GM23338 (cell line): ENCODE measurements around the gene DMWD. TPM values are rescaled to one million over a fixed set of nuclear protein-coding genes. Genes with fewer than 3 reads are reported as not detected.
A peak's percentile ranks its signal among the peaks of the same experiment; 100 is the strongest.

Experiments used
- ATAC-seq: fragments of 200-7000 bp; cut with Tn5 transposase; 3 replicates; pipeline ENCODE4 v1.9.1; 2020
- DNase-seq: peaks from one replicate; pipeline ENCODE4 v3.0.0-alpha.2; 2015; ENCODE audit warnings: low spot score
- H2AFZ ChIP-seq: fragments of 200-600 bp; sonication (generic); 2 replicates; pipeline ENCODE4 v1.8.0; 2016; ENCODE audit warnings: antibody characterized with exemption, mild to moderate bottlenecking, moderate library complexity
- H3F3A ChIP-seq: fragments of 200-600 bp; sonication (generic); replicated peaks from 2 replicates; pipeline ENCODE4 v1.8.0; 2017; ENCODE audit warnings: antibody characterized with exemption, mixed run types, low read depth
- H3K27ac ChIP-seq: fragments of 200-600 bp; sonication (generic); 2 replicates; pipeline ENCODE4 v1.6.1; 2016; ENCODE audit warnings: low read depth
- H3K27me3 ChIP-seq: fragments of 200-600 bp; sonication (generic); 2 replicates; pipeline ENCODE4 v1.8.0; 2016; ENCODE audit warnings: mild to moderate bottlenecking, mixed run types, moderate library complexity; ENCODE audit not compliant: insufficient read depth
- H3K36me3 ChIP-seq: fragments of 200-600 bp; sonication (generic); 2 replicates; pipeline ENCODE4 v1.8.0; 2016; ENCODE audit warnings: mild to moderate bottlenecking; ENCODE audit not compliant: insufficient read depth
- H3K4me1 ChIP-seq: fragments of 200-600 bp; sonication (generic); 2 replicates; pipeline ENCODE4 v1.8.0; 2016; ENCODE audit warnings: mild to moderate bottlenecking, moderate library complexity; ENCODE audit not compliant: insufficient read depth
- H3K4me2 ChIP-seq: fragments of 200-600 bp; sonication (generic); 2 replicates; pipeline ENCODE4 v1.7.1; 2017; ENCODE audit warnings: mixed run types
- H3K4me3 ChIP-seq: fragments of 200-600 bp; sonication (generic); 2 replicates; pipeline ENCODE4 v1.6.1; 2016; ENCODE audit warnings: mixed run types
- H3K79me2 ChIP-seq: fragments of 200-600 bp; sonication (generic); replicated peaks from 2 replicates; pipeline ENCODE4 v1.8.0; 2017; ENCODE audit warnings: mild to moderate bottlenecking; ENCODE audit not compliant: insufficient read depth
- H3K9me2 ChIP-seq: fragments of 200-600 bp; sonication (generic); 2 replicates; pipeline ENCODE4 v1.8.0; 2017; ENCODE audit not compliant: insufficient read depth
- H4K20me1 ChIP-seq: fragments of 200-600 bp; sonication (generic); replicated peaks from 2 replicates; pipeline ENCODE4 v1.8.0; 2017; ENCODE audit warnings: mild to moderate bottlenecking; ENCODE audit not compliant: insufficient read depth
- H3K27ac Mint-ChIP-seq: 2 replicates; pipeline ENCODE4 v1.8.0; 2020; ENCODE audit warnings: inconsistent platforms, mild to moderate bottlenecking, moderate library complexity, mixed read lengths
- H3K27me3 Mint-ChIP-seq: 3 replicates; pipeline ENCODE4 v1.8.0; 2022; ENCODE audit warnings: low read depth, mild to moderate bottlenecking, moderate library complexity, mixed read lengths, inconsistent platforms; ENCODE audit not compliant: insufficient read depth, poor library complexity
- H3K36me3 Mint-ChIP-seq: 3 replicates; pipeline ENCODE4 v1.8.0; 2021; ENCODE audit warnings: low read depth, mild to moderate bottlenecking, inconsistent platforms, moderate library complexity, mixed read lengths
- H3K4me1 Mint-ChIP-seq: 3 replicates; pipeline ENCODE4 v1.8.0; 2020; ENCODE audit warnings: mild to moderate bottlenecking, inconsistent platforms, mixed read lengths
- H3K4me3 Mint-ChIP-seq: 3 replicates; pipeline ENCODE4 v1.8.0; 2021; ENCODE audit warnings: moderate library complexity, mild to moderate bottlenecking, inconsistent platforms, mixed read lengths
- H3K9me3 Mint-ChIP-seq: 3 replicates; pipeline ENCODE4 v1.8.0; 2020; ENCODE audit warnings: moderate library complexity, mild to moderate bottlenecking, inconsistent platforms, mixed read lengths
- CREB1 ChIP-seq: fragments of 250-450 bp; sonication (Bioruptor Pico); IDR thresholded peaks from 2 replicates; pipeline ENCODE4 v1.5.0; 2020; ENCODE audit warnings: low read depth, mild to moderate bottlenecking, moderate library complexity
- CTCF ChIP-seq, 2 experiments: fragments of 200-600 bp in 1 of 2; sonication (generic) in 1 of 2; conservative IDR thresholded peaks; 2 replicates each; pipeline versions ENCODE4 v1.5.1 to v1.6.1; 2016 to 2017; ENCODE audit warnings: antibody characterized with exemption in 2 of 2, low read depth in 2 of 2, mild to moderate bottlenecking in 2 of 2, moderate library complexity in 1 of 2
- EZH2 ChIP-seq: fragments of 200-600 bp; sonication (generic); IDR thresholded peaks from one replicate; pipeline ENCODE4 v1.8.0; 2017; ENCODE audit warnings: antibody characterized with exemption, mild to moderate bottlenecking, low read depth; ENCODE audit not compliant: unreplicated experiment
- EZH2phosphoT487 ChIP-seq: fragments of 200-600 bp; sonication (generic); IDR thresholded peaks from one replicate; pipeline ENCODE4 v1.8.1; 2018; ENCODE audit warnings: antibody characterized with exemption; ENCODE audit not compliant: unreplicated experiment
- JUNB ChIP-seq: IDR thresholded peaks from one replicate; pipeline ENCODE4 v1.6.1; 2016; ENCODE audit warnings: antibody characterized with exemption; ENCODE audit not compliant: unreplicated experiment
- POLR2AphosphoS5 ChIP-seq: IDR thresholded peaks from 2 replicates; pipeline ENCODE4 v1.6.1; 2016; ENCODE audit warnings: antibody characterized with exemption, low read depth
- REST ChIP-seq: IDR thresholded peaks from one replicate; pipeline ENCODE4 v1.6.1; 2018; ENCODE audit warnings: antibody characterized with exemption; ENCODE audit not compliant: unreplicated experiment
- ZNF331 ChIP-seq: fragments of 250-450 bp; sonication (Bioruptor Pico); IDR thresholded peaks from 2 replicates; pipeline ENCODE4 v1.5.0; 2020; ENCODE audit warnings: low read depth, mild to moderate bottlenecking, moderate library complexity
- polyA plus RNA-seq: library from polyadenylated mRNA; unstranded; fragments of >200 nt; fragmentation: Nextera tagmentation; extraction: Ambion mirVana; gene quantifications from 2 replicates; pipeline ENCODE4 v1.2.1, GENCODE V29; 2016
- total RNA-seq: library from RNA; depleted of rRNA; stranded (reverse); fragments of >200 nt; shearing (Covaris generic); gene quantifications from 2 replicates; pipeline ENCODE4 v1.2.3, GENCODE V29; 2014
- TF ChIP-seq, protein P1 (sequence below): IDR thresholded peaks from 2 replicates; pipeline ENCODE4 v1.6.1; 2016; ENCODE audit warnings: antibody characterized with exemption

Gene DMWD
- total and polyA plus RNA-seq, 2 experiments from 2014 or later: 12.1 to 45.6 TPM

DNA sequence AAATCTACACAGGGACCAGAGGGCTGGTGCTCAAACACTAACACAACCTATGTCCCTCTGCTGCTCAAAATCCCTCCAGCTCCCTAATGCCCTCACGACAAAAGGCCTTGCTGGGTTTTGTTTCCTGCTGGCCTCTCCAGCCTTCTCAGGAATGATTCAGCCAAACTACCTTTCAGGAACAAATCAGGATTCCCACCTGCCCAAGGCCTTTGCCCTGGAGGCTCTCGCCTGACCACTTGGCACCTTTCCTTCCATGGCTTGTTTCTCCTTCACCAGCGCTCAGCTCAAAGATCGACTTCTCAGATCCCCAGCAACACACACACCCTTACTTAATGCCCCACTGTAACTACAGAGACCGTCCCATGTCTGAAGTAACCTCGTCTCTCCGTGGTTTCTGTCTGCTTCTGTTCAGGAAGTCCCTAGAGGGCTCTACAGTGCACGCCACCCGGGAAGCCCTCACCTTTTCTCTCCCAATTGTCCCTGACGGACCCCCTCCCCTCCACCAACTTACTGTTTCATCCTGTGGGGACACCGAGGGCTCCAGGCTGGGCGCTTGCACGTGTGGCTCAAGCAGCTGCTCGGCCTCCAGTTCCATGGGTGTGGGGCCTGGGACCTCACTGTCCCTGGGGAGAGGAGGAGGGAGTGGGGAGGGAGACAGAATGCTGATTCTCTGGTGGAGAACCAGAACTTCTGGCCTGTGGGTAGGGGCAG lies 20.4 kb downstream of the DMWD start:
- Histone ChIP-seq H3K27ac (no peak overlapping the region; the same call in 1 of the 2 replicates), H3F3A (peaks cover 30% of the 10 kb centered on the region), H3K4me3 (peak overlapping the region; percentile 76; the same call in 1 of the 2 replicates), H3K9me2 (no peaks in the 10 kb centered on the region), H3K27me3 (no peaks in the 10 kb centered on the region), H4K20me1 (peaks cover 3% of the 10 kb centered on the region; the same call in 1 of the 2 replicates), H2AFZ (no peak overlapping the region), H3K4me1 (peaks cover 9% of the 10 kb centered on the region; the same call in 1 of the 2 replicates), H3K36me3 (0 out of 2 replicates have a peak, but pooled peaks cover 3% of the 10 kb centered on the region), H3K79me2 (no peaks in the 10 kb centered on the region), H3K4me2 (no peak overlapping the region)
- Mint-ChIP-seq H3K9me3 (no peaks in the 10 kb centered on the region; the same call in 2 of the 3 replicates), H3K4me1 (peaks cover 15% of the 10 kb centered on the region), H3K4me3 (peak overlapping the region; percentile 40; the same call in 2 of the 3 replicates), H3K27ac (peak overlapping the region; percentile 78), H3K27me3 (peaks cover 36% of the 10 kb centered on the region), H3K36me3 (peaks cover 33% of the 10 kb centered on the region)
- TF ChIP-seq POLR2AphosphoS5 (0 out of 2 replicates have a peak, but pooled peaks have one; percentile 11), REST (no peak)
- no peak for ATAC-seq
- DNase-seq: no peak

GRCh38 chr19:45771311-45771933 lies 21.2 kb downstream of the DMWD start:
- peaks cover 29% of the 10 kb centered on the region for H3F3A ChIP-seq
- H3K36me3 Mint-ChIP-seq: peaks cover 25% of the 10 kb centered on the region
- ATAC-seq (no peak), DNase-seq (peak; percentile 62)
- H3K79me2 ChIP-seq: no peaks in the 10 kb centered on the region
- H3K4me1 ChIP-seq: peaks cover 15% of the 10 kb centered on the region; the same call in 1 of the 2 replicates
- H3K4me1 Mint-ChIP-seq: peaks cover 15% of the 10 kb centered on the region
- H3K9me3 Mint-ChIP-seq: no peaks in the 10 kb centered on the region; the same call in 2 of the 3 replicates
- no peaks in the 10 kb centered on the region for H3K27me3 ChIP-seq
- peak overlapping the region; percentile 76 for H3K4me3 ChIP-seq
- H3K27ac Mint-ChIP-seq: peak overlapping the region; percentile 82
- no peak overlapping the region for H2AFZ ChIP-seq
- H4K20me1 ChIP-seq: peaks cover 3% of the 10 kb centered on the region; the same call in 1 of the 2 replicates
- no peaks in the 10 kb centered on the region for H3K9me2 ChIP-seq
- H3K27me3 Mint-ChIP-seq: peaks cover 33% of the 10 kb centered on the region
- H3K36me3 ChIP-seq: 0 out of 2 replicates have a peak, but pooled peaks cover 3% of the 10 kb centered on the region
- TF ChIP-seq JUNB (no peak), POLR2AphosphoS5 (no peak), CREB1 (CRISPR knock-in tag) (no peak), ZNF331 (CRISPR knock-in tag) (no peak), EZH2 (no peak), CTCF (conservative IDR thresholded peaks at IDR 0.05; ENCODE audit: low read depth in 2 of 2) (peak in 1 of 2 experiments; percentile 21; a peak in 2 of 4 replicates), EZH2phosphoT487 (no peak), REST (no peak)
- TF ChIP-seq, protein P1, sequence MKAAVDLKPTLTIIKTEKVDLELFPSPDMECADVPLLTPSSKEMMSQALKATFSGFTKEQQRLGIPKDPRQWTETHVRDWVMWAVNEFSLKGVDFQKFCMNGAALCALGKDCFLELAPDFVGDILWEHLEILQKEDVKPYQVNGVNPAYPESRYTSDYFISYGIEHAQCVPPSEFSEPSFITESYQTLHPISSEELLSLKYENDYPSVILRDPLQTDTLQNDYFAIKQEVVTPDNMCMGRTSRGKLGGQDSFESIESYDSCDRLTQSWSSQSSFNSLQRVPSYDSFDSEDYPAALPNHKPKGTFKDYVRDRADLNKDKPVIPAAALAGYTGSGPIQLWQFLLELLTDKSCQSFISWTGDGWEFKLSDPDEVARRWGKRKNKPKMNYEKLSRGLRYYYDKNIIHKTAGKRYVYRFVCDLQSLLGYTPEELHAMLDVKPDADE: no peak
- peak overlapping the region; percentile 87 for H3K4me2 ChIP-seq
- peak overlapping the region; percentile 80 for H3K27ac ChIP-seq
- H3K4me3 Mint-ChIP-seq: peak overlapping the region; percentile 91
